GM12864 (cell line): ENCODE results near the gene IL1RL1.

Experiments
- DNase-seq: peaks from one replicate; pipeline ENCODE4 v3.0.0-alpha.2; 2011; ENCODE audit warnings: low read depth
- H3K4me3 ChIP-seq: 2 replicates; pipeline ENCODE4 v1.5.1; 2011; ENCODE audit warnings: mild to moderate bottlenecking, low read depth, low read length, control low read depth
- TF ChIP-seq, protein P1 (sequence below): IDR thresholded peaks from 2 replicates; pipeline ENCODE4 v1.5.1; 2011; ENCODE audit warnings: low read depth, mild to moderate bottlenecking, moderate library complexity, low read length, control low read depth, inconsistent platforms; ENCODE audit errors: missing control alignments

The IL1RL1 gene

DNA sequence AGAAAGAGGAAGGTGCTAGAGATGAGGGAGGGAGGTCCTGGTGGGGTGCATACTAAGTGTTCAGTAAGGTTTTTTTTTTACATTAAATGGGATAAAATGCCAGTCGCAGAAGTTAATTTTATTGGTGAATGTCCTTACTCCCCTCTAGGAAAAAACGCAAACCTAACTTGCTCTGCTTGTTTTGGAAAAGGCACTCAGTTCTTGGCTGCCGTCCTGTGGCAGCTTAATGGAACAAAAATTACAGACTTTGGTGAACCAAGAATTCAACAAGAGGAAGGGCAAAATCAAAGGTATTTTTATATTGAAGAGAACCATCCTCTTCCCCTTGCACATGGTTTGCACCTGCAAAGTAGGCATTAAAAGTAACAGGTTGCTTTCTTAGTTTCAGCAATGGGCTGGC, 31.5 kb downstream of the IL1RL1 start:
- no peak overlapping the region for H3K4me3 ChIP-seq
- TF ChIP-seq, protein P1, sequence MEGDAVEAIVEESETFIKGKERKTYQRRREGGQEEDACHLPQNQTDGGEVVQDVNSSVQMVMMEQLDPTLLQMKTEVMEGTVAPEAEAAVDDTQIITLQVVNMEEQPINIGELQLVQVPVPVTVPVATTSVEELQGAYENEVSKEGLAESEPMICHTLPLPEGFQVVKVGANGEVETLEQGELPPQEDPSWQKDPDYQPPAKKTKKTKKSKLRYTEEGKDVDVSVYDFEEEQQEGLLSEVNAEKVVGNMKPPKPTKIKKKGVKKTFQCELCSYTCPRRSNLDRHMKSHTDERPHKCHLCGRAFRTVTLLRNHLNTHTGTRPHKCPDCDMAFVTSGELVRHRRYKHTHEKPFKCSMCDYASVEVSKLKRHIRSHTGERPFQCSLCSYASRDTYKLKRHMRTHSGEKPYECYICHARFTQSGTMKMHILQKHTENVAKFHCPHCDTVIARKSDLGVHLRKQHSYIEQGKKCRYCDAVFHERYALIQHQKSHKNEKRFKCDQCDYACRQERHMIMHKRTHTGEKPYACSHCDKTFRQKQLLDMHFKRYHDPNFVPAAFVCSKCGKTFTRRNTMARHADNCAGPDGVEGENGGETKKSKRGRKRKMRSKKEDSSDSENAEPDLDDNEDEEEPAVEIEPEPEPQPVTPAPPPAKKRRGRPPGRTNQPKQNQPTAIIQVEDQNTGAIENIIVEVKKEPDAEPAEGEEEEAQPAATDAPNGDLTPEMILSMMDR = no peak
- no peak for DNase-seq

DNA sequence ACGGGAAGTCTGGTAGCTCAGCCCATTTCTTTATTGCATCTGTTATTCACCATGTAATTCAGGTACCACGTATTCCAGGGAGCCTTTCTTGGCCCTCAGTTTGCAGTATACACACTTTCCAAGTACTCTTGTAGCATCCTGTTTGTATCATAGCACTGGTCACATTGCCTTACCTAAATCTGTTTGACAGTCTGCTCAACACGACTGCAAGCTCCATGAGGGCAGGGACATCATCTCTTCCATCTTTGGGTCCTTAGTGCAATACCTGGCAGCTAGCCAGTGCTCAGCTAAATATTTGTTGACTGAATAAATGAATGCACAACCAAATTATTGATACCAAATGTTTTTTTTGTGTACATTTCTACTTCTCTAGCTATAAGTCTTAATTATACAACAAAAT, 33.0 kb downstream of the IL1RL1 start:
- no peak overlapping the region for H3K4me3 ChIP-seq
- DNase-seq = no peak
- TF ChIP-seq, protein P1 = no peak

DNA sequence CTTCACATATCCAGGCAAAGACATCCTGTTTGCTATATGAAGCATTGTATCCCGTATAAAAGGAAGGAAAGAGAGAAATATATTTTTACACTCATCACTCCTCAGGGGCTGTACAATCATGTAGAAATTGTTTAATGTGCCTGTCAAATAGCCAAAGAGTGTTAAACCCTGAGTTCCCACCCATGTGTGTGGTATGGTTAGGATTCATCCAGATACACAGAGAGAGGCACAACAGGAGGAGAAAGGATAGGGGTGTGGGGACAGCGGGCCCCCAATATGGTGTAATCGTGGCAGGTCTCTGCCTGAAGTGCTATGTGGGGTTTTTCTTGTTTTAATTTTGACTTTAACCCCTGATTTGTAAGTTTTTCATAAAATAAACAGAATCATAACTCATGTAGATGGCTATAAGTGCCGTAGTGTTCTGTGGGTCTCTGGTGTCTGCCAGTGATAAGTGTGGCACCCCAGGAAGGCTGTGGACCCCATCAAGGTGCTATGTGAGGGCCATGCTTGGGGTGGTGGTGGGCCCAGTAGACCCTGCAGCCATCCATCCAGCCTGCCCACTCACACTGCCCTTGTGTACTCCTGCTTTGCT, 34.1 kb downstream of the IL1RL1 start:
- TF ChIP-seq, protein P1 = no peak
- no peak overlapping the region for H3K4me3 ChIP-seq
- DNase-seq = no peak

DNA sequence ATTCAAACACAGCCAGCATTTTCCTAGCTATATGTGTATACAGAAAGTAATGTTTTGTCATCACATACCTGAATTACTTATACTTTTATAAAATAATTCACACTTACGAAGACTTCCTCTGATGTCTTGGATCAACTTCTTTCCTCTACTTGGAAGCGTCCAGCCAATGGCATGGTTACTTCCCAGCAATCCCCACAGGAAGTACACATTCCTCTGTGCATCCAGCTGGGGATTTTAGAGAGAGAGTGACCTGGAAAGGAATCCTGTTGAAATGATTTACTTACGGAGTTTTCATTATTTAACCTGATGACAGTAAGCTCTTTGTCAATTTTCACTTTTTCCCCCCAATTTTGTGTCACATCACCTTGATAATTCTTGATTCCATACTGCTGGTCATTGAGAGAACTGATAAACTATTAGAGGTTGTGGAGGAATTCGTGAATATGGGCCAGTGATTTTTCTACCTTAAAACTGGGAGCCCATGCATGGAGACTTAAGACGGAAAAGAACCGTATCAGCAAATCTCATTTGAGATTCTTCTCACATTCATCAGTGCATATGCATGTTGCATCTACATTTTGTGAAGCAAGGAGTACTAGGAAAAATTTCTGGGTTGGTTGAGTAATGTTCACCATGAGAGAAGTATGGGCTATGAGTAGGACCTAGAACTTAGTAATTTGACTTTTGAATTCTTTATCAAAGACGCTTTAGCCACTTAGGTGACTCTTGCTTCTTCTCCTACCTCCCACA, 35.2 kb downstream of the IL1RL1 start:
- TF ChIP-seq, protein P1 = no peak
- no peak overlapping the region for H3K4me3 ChIP-seq
- DNase-seq = no peak

DNA sequence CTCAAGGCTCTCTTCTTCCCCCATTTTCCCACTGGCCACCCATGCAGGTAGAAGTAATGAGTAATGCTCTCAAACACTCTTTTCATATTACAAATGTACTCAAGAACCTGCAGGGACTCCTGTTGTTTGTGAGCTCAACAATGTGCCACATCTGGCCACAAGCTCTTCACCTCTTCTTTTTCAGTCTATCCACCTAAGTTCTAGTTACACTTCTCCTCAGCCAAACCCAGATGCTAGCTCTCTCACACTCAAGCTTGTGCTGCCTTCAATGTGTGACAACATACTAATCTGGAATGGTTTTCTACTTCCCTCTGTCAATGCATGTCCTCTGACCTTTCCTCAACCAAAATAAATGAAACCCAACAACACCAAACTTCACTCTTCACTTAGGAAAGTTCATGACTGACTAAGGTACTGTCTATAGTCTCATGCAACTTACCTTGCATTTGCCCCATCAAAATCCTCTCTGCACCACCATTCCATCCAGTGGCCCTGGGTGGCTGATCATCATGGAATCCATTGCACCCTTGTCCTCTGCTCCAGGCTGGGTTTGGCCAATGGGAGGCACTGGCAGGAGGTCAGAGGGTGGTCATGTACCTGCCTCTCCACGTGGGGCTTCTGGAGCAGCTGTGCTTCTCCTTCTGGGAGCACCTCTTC, 38.9 kb downstream of the IL1RL1 start:
- no peak overlapping the region for H3K4me3 ChIP-seq
- TF ChIP-seq, protein P1 = no peak
- no peak for DNase-seq

DNA sequence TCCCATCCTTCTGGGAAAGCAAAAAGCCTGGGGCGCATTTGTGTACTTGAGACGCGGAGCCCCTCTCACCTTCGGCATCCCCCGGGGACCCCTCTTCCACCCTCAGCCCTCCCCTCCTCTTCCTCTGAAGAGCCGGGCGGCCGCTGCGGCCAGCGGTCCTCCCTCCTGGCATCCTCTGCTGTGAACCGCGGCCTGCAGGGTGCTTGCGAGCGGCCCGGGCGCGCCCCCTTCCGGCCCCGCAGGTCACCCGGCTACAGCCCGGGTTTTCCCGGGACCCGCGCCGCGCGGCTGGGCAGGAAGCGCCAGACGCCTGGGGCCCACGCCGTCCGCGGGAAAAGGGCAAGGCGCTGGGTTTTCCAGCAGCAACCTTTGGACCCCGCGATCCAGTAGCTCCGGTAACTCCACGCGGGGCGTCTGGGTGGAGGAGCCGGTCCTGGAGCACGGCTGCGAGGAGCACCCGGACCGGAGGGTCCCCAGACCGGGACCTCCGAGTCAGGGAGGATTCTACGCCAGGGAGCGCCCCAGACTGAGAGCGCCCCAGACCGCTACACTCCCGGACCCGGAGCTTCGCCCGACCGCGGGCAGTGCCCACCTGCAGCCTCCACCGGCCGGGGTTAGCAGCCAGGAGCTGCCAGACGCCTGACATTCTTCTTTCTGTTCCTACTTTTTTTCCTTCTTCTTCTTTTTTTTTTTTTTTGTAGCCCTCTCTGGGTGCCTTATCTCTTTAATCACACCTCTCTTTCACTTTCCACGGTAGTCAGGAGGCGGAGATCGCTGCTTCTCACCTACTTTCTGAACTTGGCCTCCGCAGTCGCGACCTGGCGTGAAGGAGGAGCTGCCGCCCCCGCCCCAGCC, 44.4 kb downstream of the IL1RL1 start, which contains the start of gene IL18R1:
IL18R1 (plus strand) TSS at position 271 of the 855 bp plus-strand sequence. CDS start 6,865 bp downstream, outside the sequence.
- peak within 1 kb of the TSS; percentile 91 for H3K4me3 ChIP-seq
- DNase-seq = peak; percentile 35
- TF ChIP-seq, protein P1 = peak; percentile 69
